C4-2B (cell line): ENCODE data around the gene CGB5.
A peak's percentile ranks its signal among the peaks of the same experiment; 100 is the strongest.

ENCODE experiments used
- H3K27ac ChIP-seq: fragments of 450-650 bp; 2 replicates; pipeline ENCODE4 v1.5.1; 2017
- CTCF ChIP-seq: fragments of 450-650 bp; conservative IDR thresholded peaks from 2 replicates; pipeline ENCODE4 v1.5.1; 2017; ENCODE audit warnings: mild to moderate bottlenecking
- ZFX ChIP-seq: fragments of 450-650 bp; IDR thresholded peaks from 2 replicates; pipeline ENCODE4 v1.6.1; 2017

Gene CGB5

GRCh38 chr19:49080392-49080791 lies 36.7 kb downstream of the CGB5 start:
- TF ChIP-seq CTCF (no peak), ZFX (no peak)
- no peak overlapping the region for H3K27ac ChIP-seq

GRCh38 chr19:49081273-49081672 lies 37.6 kb downstream of the CGB5 start:
- H3K27ac ChIP-seq, result no peak overlapping the region
- TF ChIP-seq ZFX, result no peak
- no peak for TF ChIP-seq CTCF

- H3K27ac ChIP-seq, result peak overlapping the region; percentile 90
- no peak for TF ChIP-seq ZFX
- TF ChIP-seq CTCF, result no peak
Measured at GRCh38 chr19:49084206-49085019, 40.8 kb downstream of the CGB5 start.

- TF ChIP-seq ZFX (peak; percentile 80), CTCF (no peak)
- peak within 1 kb of the TSS; percentile 90 for H3K27ac ChIP-seq
Measured at GRCh38 chr19:49085020-49085867, 41.6 kb downstream of the CGB5 start, which contains the start of gene SNRNP70. TSS of gene SNRNP70 (plus strand) at chr19:49085451. CDS start at chr19:49086415, 964 bp downstream.

GRCh38 chr19:49085868-49086232 lies 42.2 kb downstream of the CGB5 start:
- TF ChIP-seq CTCF (no peak), ZFX (no peak)
- peak overlapping the region; percentile 90 for H3K27ac ChIP-seq

- peak overlapping the region; percentile 90 for H3K27ac ChIP-seq
- no peak for TF ChIP-seq CTCF
- no peak for TF ChIP-seq ZFX
Measured at GRCh38 chr19:49086296-49086695, 42.6 kb downstream of the CGB5 start.
